DOHH2 (cell line): ENCODE data around the gene CCNC.

Experiments
- CTCF ChIP-seq: fragments of 200-600 bp; sonication (generic); IDR thresholded peaks from one replicate; pipeline ENCODE4 v1.5.1; 2014; ENCODE audit warnings: antibody characterized with exemption, mild to moderate bottlenecking, low read depth, low read length; ENCODE audit not compliant: poor library complexity, severe bottlenecking
- EZH2phosphoT487 ChIP-seq: fragments of 200-600 bp; sonication (generic); IDR thresholded peaks from 2 replicates; pipeline ENCODE4 v1.6.1; 2017; ENCODE audit warnings: borderline replicate concordance, mild to moderate bottlenecking, antibody characterized with exemption, low read length, moderate library complexity, mixed read lengths

GRCh38 chr6:99530627-99531026 is 37.8 kb downstream of the CCNC start:
- TF ChIP-seq CTCF: no peak
- TF ChIP-seq EZH2phosphoT487: no peak
